NCI-H510A (cell line): ENCODE data around the gene NOP10.
"Not testable (repeated sequence)": the region's sequence is repeated elsewhere in the genome, so short reads cannot be mapped to it uniquely, and the experiment has no call there.

ENCODE experiments used
- DNase-seq: peaks from one replicate; lab custom pipeline; 2025; lab: John Stamatoyannopoulos, UW

NOP10 gene

DNA sequence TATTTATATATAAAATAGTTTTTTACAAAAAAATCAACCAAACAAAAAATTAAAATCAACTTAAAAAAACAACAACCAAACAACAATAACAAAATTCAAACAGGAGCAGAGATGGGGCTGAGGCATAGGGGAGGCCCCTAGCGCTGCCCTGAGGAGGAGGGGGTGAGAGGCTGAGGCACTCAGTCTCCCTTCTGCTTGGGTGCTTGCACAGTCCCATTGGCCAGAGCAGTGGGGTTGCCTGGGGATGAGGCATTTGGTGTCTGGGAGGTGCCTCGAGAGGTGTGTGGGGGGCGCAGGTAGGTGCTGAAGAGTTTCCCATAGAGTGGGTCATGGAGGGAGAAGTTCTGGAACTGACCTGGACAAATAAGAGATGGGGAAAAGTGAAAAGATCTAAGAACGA lies 16.0 kb upstream of the NOP10 start:
- no peak for DNase-seq

DNA sequence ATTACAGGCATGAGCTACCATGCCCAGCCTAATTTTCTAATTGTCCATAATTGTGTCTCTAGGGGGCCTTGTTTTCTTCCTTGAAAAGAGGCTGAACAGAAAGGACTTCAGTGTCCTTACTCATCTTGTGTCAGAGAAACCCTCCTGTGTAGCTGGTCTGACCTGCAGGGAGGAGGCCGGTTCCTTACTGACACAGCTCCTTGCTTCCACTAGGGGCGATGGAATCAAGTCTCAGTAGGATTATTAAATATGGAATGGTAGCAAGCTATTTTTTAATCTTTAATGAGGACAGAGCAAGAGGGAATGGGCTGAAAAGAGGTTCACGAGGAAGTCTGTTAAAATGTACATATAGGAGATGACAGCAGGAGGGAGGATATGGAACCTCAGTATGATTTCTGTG lies 15.4 kb upstream of the NOP10 start:
- DNase-seq, result no peak

DNA sequence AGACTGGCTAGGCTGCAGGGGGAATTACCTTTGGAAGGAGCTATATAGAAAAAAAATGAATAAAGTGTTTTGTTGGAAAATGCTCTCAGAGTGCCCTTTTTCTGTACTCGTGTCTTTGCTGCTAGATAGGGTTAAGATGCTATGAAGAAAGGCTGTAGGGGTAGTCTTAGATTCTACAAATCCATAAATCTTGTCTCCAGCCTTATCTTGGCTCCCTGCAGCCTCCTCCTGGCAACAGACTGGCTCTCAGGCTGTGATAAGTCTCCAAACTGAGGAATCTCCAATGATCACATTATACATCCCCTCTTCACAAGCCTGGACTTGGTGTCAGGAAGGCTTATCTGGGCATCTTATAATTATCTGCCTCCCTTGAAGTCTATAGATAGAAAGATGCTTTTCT lies 14.7 kb upstream of the NOP10 start:
- no peak for DNase-seq

DNA sequence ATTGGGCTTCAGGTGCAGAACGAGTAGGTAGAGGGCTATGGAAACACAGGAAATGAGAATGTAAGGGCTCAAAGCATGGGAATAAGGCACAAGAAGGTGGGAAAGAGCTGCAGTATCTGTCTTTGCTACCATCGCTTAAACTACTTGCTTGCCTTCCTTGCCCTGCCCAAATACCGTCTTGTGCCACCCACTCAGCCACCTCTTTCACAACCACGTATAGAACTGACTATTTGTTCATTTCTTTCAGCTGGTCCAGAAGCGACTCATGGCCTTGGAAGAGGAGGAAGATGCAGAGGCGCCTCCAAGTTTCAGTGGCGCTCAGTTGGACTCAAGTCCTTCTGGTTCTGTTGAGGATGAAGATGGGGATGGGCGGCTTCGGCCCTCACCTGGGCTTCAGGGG lies 12.3 kb upstream of the NOP10 start:
- no peak for DNase-seq

DNA sequence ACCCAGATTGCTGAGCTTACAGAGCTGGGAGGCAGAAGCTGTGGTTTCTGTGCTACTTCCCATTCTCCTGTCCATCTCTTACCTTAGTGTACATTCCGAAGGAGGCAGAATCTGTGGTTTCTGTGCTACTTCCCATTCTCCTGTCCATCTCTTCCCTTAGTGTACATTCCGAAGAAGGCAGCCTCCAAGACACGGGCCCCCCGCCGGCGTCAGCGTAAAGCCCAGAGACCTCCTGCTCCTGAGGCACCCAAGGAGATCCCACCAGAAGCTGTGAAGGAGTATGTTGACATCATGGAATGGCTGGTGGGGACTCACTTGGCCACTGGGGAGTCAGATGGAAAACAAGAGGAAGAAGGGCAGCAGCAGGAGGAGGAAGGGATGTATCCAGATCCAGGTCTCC lies 11.3 kb upstream of the NOP10 start:
- no peak for DNase-seq

DNA sequence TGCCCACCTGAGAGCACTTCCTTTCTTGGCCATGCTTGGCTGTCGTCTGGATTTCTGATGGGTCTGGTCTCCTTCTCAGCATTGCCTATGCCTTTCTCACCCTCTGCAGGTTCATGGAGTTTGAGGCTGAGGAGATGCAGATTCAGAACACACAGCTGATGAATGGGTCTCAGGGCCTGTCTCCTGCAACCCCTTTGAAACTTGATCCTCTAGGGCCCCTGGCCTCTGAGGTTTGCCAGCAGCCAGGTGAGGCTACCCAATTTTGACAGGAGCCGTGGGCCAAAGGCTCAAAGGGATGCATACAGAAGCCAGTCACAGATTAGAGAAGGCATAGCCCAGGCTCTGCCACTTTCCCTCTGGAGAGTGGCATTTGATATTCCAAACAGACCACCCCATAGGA lies 10.7 kb upstream of the NOP10 start:
- no peak for DNase-seq

DNA sequence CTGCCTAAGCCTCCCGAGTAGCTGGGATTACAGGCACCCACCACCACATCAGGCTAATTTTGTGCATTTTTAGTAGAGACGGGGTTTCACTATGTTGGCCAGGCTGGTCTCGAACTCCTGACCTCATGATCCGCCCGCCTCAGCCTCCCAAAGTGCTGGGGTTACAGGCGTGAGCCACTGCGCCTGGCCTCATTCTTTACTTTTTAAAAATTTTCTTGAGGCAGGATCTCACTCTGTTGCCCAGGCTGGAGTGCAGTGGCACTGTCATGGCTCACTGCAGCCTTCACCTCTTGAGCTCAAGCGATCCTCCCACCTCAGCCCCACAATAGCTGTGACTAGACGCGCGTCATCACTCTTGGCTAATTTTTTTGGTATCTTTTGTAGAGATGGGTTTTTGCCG lies 10.1 kb upstream of the NOP10 start:
- DNase-seq, result not testable (repeated sequence)

DNA sequence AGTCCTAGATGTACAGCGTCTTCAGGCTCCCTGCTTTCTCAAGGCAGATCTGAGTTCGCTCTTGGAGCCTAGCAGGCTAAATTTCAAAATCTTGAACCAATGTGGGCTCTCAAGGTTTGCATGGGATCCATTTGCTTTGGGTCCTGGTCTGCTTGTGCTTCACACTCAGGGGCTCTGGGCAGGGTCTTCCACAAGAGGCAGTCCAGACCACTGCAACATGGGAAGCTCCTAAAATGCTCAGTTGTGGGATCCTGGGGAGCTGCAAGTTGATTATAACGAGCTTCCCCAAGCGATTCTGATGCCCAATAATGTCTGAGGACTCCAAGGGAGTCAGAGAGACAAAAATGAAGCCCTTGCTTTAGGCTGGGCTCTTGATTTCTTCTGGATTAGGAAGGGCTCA lies 6.8 kb upstream of the NOP10 start:
- DNase-seq, result no peak

DNA sequence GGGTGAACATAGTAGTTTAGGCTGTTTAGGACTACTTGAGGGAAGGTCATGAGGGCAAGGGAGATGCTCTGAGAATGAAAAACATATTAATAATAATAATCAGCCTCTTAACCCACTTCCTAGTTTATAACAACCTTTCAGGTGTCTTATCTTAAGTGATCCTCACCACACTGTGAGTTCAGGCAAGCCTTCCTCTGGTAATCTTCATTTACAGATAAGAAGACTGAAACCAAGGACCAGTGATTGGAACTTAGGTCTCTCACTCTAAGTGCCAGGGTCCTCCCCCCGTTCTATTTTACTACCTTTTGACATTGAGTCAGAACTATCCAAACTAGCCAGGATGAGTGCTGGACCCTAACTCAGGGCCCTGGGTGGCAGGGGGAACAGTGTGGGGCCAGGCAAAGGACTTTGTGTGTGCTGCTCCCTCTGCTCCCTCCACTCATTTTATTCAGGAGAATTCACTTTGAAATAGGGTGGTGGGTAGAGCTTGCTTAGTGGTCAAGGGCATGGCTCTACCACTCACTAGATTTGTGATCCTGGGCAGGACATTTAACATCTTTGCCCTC lies 5.9 kb upstream of the NOP10 start:
- no peak for DNase-seq

DNA sequence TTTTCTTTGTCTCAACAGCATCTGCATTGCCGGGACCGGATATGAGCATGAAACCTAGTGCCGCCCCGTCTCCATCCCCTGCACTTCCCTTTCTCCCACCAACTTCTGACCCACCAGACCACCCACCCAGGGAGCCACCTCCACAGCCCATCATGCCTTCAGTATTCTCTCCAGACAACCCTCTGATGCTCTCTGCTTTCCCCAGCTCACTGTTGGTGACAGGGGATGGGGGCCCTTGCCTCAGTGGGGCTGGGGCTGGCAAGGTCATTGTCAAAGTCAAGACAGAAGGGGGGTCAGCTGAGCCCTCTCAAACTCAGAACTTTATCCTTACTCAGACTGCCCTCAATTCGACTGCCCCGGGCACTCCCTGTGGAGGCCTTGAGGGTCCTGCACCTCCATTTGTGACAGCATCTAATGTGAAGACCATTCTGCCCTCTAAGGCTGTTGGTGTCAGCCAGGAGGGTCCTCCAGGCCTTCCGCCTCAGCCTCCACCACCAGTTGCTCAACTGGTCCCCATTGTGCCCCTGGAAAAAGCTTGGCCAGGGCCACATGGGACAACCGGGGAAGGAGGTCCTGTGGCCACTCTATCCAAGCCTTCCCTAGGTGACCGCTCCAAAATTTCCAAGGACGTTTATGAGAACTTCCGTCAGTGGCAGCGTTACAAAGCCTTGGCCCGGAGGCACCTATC lies 5.2 kb upstream of the NOP10 start:
- no peak for DNase-seq

DNA sequence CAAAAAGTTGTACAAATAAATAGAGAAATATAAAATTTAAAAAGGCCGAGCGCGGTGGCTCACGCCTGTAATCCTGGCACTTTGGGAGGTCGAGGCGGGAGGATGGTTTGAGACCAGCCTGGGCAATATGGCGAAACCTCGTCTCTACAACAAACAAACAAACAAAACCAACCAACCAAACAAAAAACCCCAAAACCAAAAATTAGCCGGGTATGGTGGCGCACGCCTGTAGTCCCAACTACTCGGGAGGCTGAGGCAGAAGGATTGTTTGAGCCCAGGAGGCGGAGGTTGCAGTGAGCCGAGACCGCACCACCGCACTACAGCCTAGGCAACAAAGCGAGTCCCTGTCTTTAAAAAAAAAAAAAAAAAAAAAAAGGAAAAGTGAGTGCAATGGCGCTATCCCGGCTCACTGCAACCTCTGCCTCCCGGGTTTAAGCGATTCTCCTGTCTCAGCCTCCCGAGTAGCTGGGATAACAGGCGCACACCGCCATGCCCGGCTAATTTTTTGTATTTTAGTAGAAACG lies 661 bp downstream of the NOP10 start:
- DNase-seq, result not testable (repeated sequence)

DNA sequence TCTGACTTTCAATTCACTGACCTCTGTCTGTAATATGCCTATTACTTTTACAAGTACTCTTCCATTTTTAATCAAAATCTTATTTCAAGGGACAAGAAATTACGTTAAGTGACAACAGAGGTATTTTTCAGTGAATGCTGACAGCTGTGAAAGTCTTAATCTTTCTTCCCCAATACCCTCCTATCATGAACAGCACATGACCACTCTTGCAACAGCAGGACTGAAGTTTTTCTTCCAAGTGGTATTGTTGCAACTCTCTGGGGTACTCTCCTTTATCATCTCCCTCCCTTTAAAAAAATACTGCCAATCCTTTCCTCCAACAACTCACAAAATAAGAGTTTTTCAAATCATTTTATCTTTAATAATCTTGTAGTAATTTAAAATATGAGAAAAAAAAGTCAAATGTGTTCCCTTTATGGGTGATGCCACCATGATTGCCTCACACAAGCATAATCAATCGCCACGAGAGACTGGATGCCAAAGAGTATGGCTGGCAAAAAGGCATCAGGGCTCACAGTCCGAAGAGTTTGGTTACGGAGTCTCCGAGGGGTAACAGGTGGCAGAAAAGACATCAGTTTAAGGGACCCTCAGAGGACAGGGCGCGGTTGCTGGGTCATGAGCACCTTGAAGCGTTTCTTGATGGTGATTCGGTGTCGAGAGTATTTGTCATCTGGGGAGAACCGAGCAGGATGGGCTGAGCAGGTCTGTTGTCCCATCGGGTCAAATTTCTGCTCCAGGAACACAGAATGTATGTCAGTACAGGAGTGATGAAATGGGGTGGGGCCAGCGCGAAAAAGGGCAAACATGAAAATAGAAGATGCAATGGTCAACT lies 1.3 kb downstream of the NOP10 start:
- no peak for DNase-seq

DNA sequence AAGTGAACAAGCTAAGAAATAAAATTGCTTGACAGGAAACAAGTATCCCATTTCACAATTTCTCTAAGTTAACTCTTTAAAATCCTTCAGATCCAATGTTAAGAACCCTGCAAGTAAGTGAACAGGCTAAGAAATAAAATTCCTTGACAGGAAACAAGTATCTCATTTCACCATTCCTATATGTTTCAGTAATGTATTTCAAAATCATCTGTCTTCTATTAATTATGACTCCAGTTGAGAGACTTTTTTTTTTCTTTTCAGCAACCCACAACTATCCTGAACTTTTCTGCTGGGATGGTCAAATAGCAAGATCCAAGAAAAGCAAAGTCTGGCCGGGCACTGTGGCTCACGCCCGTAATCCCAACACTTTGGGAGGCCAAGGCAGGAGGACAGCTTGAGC lies 3.0 kb downstream of the NOP10 start:
- no peak for DNase-seq

DNA sequence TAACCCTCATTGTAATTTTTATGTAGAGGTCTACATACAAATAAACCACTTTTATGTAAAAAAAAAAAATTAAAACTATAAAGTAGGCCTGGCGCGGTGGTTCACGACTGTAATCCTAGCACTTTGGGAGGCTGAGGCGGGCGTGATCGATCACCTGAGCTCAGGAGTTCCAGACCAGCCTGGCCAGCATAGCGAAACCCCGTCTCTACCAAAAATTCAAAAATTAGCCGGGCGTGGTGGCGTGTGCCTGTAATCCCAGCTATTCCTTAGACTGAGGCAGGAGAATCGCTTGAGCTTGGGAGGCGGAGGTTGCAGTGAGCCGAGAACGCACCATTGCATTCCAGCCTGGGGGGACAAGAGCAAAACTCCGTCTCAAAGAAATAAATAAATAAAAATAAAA lies 4.6 kb downstream of the NOP10 start:
- no peak for DNase-seq

DNA sequence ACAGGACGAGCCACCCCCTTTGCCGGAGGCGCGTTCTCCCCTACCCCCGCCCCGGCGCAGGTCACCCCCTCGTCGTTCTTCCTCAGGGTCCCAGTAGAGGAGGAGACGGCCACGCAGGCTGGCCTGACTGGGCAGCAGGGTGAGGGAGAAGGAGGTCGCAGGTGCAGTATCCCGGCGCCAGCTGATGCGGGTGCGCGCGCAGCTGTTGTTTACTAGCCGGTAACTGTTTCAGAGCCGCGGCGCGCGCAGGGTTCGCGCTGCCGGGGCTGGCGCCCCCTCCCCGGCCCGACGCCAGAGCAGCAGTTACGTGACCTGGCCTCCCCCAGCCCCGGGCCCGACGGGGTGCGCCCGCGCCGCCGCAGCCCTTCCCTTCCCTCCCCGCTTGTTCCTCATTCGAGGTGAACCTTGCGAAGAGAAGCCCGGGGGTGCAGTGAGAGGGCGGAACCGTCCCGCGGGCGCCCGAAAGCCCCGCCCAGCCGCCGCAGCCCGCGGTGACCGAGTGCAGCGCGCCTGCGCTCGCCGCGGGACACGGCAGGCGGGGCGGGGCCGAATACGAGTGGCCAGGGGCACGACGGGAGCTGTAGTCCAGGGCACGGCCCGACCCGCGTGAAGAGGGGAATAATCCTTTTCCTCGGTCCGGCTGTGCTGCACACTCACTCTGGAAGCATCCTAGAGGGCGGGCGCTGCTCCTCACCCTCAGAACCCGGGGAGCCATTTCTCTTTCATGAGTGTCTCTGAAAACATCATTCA lies 5.2 kb downstream of the NOP10 start, which contains the start of gene SLC12A6:
Gene SLC12A6, minus strand, starts transcription at position 225 of the 750 bp plus-strand sequence. CDS start 1,101 bp downstream, outside the sequence.
- DNase-seq, result peak; percentile 71

DNA sequence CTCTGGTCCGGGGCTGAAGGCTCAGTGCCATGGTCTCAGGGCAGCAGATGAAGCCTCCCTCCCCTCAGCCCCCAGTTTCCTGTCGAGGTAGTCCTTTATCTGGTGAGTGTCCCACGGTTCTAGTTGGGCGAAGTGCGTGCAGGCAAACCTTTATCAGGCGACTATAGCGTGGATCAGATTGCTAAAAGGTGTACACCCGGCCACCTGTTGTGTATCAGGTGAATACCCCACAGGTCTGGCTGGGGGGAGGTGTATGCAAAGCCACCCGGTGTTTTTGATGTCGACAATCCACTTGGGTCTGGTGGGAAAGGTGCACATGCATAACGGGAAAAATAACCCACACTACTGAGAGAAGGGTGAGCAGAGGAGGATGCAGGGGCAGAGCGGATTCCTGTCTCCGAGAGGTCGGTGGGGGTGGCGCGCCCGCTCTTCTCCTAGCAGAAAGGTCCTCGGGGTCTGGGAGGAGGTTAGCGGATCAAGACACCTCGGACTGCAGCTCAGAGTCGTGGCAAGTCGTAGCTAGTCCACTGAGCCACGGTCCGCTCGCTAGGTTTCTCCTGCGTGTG lies 5.9 kb downstream of the NOP10 start:
- no peak for DNase-seq

DNA sequence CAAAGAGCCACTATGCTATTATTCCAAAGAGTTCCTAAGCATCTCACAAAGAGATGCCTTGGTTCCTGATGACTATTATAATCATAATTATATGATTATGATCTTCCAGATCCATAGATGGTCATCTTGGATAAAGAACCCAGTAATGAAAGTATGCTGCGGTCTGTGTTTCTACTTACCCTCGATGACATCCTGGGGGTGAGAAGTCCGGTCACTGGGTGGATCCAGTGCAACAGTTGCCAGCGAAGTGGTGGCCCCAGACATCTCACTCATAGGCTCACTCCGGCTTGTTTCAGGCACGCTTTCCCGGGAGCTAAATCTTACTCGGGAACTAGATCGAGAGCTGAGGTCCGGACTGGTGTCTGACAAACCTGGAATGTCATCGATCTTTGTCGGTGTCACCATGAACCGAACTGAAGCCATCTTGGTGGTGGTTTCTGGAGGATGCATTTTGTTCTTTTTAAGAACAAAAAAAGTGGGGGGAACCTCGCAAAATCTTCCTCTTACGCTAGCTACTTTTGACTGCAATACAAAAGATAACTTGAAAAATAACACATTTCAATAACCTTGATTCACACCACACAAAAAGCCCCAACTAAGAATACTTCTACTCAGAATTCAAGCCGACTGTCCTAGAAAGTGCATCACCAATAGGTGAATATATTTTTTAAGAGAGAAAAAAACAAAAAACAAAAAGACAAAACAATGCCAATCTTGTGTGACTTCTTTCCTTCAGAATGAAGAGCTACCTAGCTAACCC lies 6.5 kb downstream of the NOP10 start:
- DNase-seq, result no peak

DNA sequence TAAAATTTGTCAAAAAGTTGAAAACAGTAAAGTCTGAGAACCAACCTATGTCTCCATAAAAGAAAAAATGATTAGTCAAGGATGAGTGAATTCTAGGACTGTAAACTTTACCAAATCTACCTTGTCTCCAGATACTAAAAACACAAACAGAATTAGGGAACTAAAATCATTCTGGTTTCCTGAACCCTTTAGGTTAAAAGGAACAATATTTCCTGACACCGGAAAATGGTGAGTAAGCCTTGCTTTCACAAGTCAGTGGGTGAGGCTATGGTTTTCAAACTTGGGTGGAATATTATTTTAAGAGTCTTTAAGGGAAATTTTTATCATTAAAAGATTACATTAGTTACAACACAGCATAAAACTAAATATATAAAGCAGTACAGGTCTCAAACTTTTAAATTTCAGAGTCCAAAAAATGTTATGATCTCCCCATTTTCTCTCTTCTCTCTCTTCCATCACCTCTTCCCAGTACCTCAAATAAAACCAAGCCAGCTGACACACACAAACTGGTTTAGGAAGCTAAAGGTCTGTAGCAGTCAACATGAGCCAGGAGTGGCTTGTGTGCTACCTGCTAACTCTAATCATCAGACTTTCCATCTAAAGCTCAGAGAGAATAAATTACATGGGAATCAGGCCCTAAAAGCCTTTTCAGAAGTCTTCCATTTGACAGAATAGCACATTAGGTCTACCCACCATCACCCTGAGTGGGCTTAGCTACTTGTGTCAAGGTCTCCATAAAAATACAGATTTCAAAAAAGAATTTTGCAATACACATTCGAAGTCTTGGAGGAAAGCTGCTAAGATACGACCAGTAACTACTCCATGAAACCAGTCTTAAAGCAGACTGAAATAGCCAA lies 7.5 kb downstream of the NOP10 start:
- no peak for DNase-seq

DNA sequence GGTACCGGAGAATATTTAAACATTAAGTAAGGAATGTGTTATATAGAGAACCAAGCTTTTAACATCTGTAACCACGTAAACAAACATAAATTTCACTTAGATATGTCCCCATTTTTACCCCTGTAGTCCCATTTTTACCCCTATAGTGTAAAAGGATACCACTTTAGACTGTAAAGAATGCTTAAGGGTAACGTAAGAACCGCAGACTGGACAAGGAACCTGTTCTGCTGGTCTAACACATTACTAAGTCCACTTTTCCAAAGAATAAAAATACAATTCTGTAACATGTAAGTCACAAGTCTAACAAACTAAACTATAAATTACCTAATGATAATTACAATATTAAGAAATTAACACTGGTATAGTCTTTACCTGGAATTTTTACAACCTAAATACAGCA lies 8.3 kb downstream of the NOP10 start:
- no peak for DNase-seq

DNA sequence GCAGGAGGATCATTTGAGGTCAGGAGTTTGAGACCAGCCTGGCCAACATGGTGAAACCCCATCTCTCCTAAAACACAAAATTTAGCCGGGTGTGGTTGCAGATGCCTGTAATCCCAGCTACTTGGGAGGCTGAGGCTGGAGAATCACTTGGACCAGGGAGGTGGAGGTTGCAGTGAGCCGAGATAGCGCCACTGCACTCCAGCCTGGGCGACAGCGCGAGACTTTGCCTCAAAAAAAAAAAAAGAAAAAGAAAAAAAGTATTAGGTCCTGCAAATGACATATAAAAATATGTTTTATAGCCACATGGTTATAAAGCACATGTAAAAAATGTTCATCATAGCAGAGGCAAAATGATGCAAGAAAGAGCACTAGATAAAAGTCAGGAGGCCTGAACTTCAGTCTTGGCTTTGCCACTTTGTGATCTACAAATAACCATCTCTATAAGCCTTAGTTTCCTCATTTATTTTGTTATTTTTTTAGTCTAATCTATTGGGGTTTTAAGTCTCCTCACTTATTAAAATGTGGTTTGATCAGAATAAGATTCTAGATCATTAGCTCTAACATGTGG lies 10.3 kb downstream of the NOP10 start:
- no peak for DNase-seq
